ENCODE results near the gene ALG10B. TPM values are rescaled to one million over a fixed set of nuclear protein-coding genes. Genes with fewer than 3 reads are reported as not detected.

Gene ALG10B
- polyA plus RNA-seq, 1 donor from 2014 or later: 5.7 TPM

- no peak overlapping the region for H3K27ac ChIP-seq (ENCODE audit: low read length)
- H3K4me3 ChIP-seq (ENCODE audit: low read length): no peak overlapping the region
- no peak for TF ChIP-seq POLR2AphosphoS5 (IDR thresholded peaks at IDR 0.05)
- no peak for TF ChIP-seq EZH2 (IDR thresholded peaks at IDR 0.05; ENCODE audit: borderline replicate concordance, insufficient read depth, low read length, poor library complexity, severe bottlenecking)
- no peak for TF ChIP-seq TAF1 (IDR thresholded peaks at IDR 0.05; ENCODE audit: low read depth)
- no peak for TF ChIP-seq SMC3 (conservative IDR thresholded peaks at IDR 0.05; ENCODE audit: poor library complexity)
- no peak for TF ChIP-seq REST (IDR thresholded peaks at IDR 0.05; ENCODE audit: borderline replicate concordance)
- no peak for TF ChIP-seq EP300 (conservative IDR thresholded peaks at IDR 0.05; ENCODE audit: poor library complexity, severe bottlenecking)
- TF ChIP-seq RAD21 (conservative IDR thresholded peaks at IDR 0.05): no peak
- no peak for TF ChIP-seq MXI1 (conservative IDR thresholded peaks at IDR 0.05; ENCODE audit: poor library complexity, severe bottlenecking)
- no peak for TF ChIP-seq CTCF (IDR thresholded peaks at IDR 0.05; ENCODE audit: poor library complexity, severe bottlenecking)
- no peaks in the 10 kb centered on the region for H4K20me1 ChIP-seq (ENCODE audit: insufficient read depth)
- H3F3A ChIP-seq (ENCODE audit: insufficient read depth, low read length, poor library complexity, severe bottlenecking): no peaks in the 10 kb centered on the region
- H3K9me3 ChIP-seq (ENCODE audit: low read length): no peaks in the 10 kb centered on the region
- H3K27me3 ChIP-seq (ENCODE audit: insufficient read depth, low read depth, low read length): no peaks in the 10 kb centered on the region
- H3K9me2 ChIP-seq (ENCODE audit: insufficient read depth, low read length): no peaks in the 10 kb centered on the region
- H3K79me2 ChIP-seq (replicated peaks; ENCODE audit: insufficient read depth, low read length): no peaks in the 10 kb centered on the region
- no peak overlapping the region for H3K4me2 ChIP-seq (ENCODE audit: low read length)
- H2AFZ ChIP-seq (ENCODE audit: low read depth, low read length): no peak overlapping the region
- H3K36me3 ChIP-seq (ENCODE audit: insufficient read depth, low read length): no peaks in the 10 kb centered on the region
- H3K9ac ChIP-seq (ENCODE audit: low read length): no peak overlapping the region
Observed at GRCh38 chr12:38370311-38370710, 53.7 kb downstream of the ALG10B start.

GRCh38 chr12:38373784-38374183 is 57.2 kb downstream of the ALG10B start:
- H2AFZ ChIP-seq (ENCODE audit: low read depth, low read length): no peak overlapping the region
- H3K9me3 ChIP-seq (ENCODE audit: low read length): no peaks in the 10 kb centered on the region
- no peaks in the 10 kb centered on the region for H3K27me3 ChIP-seq (ENCODE audit: insufficient read depth, low read depth, low read length)
- no peak overlapping the region for H3K4me2 ChIP-seq (ENCODE audit: low read length)
- H3K4me3 ChIP-seq (ENCODE audit: low read length): no peak overlapping the region
- no peaks in the 10 kb centered on the region for H4K20me1 ChIP-seq (ENCODE audit: insufficient read depth)
- H3F3A ChIP-seq (ENCODE audit: insufficient read depth, low read length, poor library complexity, severe bottlenecking): no peaks in the 10 kb centered on the region
- no peak overlapping the region for H3K27ac ChIP-seq (ENCODE audit: low read length)
- no peak for TF ChIP-seq POLR2AphosphoS5 (IDR thresholded peaks at IDR 0.05)
- no peak for TF ChIP-seq REST (IDR thresholded peaks at IDR 0.05; ENCODE audit: borderline replicate concordance)
- TF ChIP-seq EP300 (conservative IDR thresholded peaks at IDR 0.05; ENCODE audit: poor library complexity, severe bottlenecking): no peak
- TF ChIP-seq SMC3 (conservative IDR thresholded peaks at IDR 0.05; ENCODE audit: poor library complexity): no peak
- no peak for TF ChIP-seq TAF1 (IDR thresholded peaks at IDR 0.05; ENCODE audit: low read depth)
- TF ChIP-seq RAD21 (conservative IDR thresholded peaks at IDR 0.05): no peak
- TF ChIP-seq CTCF (IDR thresholded peaks at IDR 0.05; ENCODE audit: poor library complexity, severe bottlenecking): no peak
- no peak for TF ChIP-seq EZH2 (IDR thresholded peaks at IDR 0.05; ENCODE audit: borderline replicate concordance, insufficient read depth, low read length, poor library complexity, severe bottlenecking)
- no peak for TF ChIP-seq MXI1 (conservative IDR thresholded peaks at IDR 0.05; ENCODE audit: poor library complexity, severe bottlenecking)
- no peak overlapping the region for H3K9ac ChIP-seq (ENCODE audit: low read length)
- H3K36me3 ChIP-seq (ENCODE audit: insufficient read depth, low read length): no peaks in the 10 kb centered on the region
- no peaks in the 10 kb centered on the region for H3K79me2 ChIP-seq (replicated peaks; ENCODE audit: insufficient read depth, low read length)
- H3K9me2 ChIP-seq (ENCODE audit: insufficient read depth, low read length): no peaks in the 10 kb centered on the region

All from neural cell (in vitro differentiated cells).